GM21619 (cell line): ENCODE results near the gene KCTD11.

Source experiments
- ATAC-seq: cut with Tn5 transposase; IDR thresholded peaks from one replicate; pipeline ENCODE4 v1.9.1; 2021; ENCODE audit not compliant: unreplicated experiment

The KCTD11 gene

GRCh38 chr17:7370853-7371252 is 18.9 kb downstream of the KCTD11 start:
- no peak for ATAC-seq

- ATAC-seq, result no peak
These were observed 22.4 kb downstream of the KCTD11 start for GRCh38 chr17:7374353-7374752.

- no peak for ATAC-seq
These were observed 27.2 kb downstream of the KCTD11 start for GRCh38 chr17:7379134-7379533.

DNA sequence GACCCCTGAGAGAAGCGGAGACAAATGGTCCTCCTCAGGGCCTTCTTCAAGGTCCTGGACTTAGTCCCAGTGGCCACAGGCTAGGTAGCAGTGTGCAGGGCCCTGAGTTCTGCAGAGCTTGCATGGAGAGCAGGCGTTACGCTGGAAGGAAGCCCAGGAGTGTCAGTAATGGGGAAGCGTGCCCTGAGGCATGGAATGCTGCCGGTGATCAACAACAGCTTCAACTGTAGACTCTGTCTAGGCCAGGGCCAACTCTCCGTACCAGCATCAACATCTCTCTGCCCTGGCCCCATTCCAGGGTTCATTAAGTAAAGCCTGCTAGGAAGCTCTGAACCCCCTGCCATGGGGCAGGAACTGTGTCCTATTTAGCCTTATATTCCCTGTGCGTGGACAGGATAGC is 28.4 kb downstream of the KCTD11 start:
- ATAC-seq, result no peak

- no peak for ATAC-seq
These were observed 29.1 kb downstream of the KCTD11 start, which contains the start of gene TNK1 for GRCh38 chr17:7380855-7381683. Gene TNK1, plus strand, starts transcription at chr17:7381089. Its CDS starts 1,838 bp downstream, at chr17:7382927.

DNA sequence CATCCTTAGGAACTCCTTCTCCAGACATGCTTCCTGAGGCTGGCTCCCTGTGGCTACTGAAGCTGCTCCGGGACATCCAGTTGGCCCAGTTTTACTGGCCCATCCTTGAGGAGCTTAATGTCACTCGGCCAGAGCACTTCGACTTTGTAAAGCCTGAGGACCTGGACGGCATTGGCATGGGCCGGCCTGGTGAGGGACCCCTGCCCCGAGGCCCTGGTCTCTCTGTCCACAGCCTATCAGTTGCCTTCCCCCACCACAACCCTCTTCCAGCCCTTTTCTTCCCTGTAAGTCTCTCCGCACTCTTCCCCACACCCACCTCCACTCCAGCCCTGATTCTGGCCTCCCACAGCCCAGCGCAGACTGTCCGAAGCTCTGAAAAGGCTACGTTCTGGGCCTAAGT is 30.9 kb downstream of the KCTD11 start:
- ATAC-seq, result no peak

DNA sequence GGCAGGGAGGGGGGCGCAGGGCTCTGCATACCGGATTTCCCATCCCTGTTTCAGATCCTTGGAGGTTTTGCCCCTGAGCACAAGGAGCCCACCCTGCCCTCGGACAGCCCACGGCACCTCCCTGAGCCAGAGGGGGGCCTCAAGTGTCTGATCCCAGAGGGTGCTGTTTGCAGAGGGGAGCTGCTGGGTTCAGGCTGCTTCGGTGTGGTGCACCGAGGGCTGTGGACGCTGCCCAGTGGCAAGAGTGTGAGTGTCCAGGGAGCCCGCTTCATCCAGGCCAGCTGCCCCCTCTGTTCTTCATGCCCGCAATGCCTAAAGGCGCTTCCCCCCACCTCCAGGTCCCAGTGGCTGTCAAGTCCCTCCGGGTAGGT is 31.4 kb downstream of the KCTD11 start:
- ATAC-seq, result no peak

- no peak for ATAC-seq
These were observed 32.0 kb downstream of the KCTD11 start for GRCh38 chr17:7383742-7384488.

DNA sequence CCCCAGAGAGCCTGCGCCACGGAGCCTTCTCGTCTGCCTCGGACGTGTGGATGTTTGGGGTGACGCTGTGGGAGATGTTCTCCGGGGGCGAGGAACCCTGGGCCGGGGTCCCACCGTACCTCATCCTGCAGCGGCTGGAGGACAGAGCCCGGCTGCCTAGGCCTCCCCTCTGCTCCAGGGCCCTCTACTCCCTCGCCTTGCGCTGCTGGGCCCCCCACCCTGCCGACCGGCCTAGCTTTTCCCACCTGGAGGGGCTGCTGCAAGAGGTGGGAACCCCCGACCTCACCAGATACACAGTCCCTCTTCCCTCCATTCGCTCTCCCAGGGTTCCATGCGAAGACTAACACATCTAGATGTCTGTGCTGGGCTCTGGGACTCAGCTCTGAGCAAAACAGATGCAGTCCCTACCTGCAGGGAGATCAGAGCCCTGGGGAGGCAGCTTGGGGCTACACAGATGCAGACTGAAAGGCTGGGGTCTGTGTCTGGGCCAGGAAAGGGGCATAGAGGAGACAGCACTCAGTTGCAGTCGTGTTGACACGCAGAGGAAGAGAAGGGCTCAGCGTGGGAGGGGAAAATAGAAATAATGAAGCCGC is 32.6 kb downstream of the KCTD11 start:
- no peak for ATAC-seq

- no peak for ATAC-seq
These were observed 36.9 kb downstream of the KCTD11 start for GRCh38 chr17:7388856-7389255.

GRCh38 chr17:7389924-7390910 is 38.3 kb downstream of the KCTD11 start:
- ATAC-seq, result no peak

DNA sequence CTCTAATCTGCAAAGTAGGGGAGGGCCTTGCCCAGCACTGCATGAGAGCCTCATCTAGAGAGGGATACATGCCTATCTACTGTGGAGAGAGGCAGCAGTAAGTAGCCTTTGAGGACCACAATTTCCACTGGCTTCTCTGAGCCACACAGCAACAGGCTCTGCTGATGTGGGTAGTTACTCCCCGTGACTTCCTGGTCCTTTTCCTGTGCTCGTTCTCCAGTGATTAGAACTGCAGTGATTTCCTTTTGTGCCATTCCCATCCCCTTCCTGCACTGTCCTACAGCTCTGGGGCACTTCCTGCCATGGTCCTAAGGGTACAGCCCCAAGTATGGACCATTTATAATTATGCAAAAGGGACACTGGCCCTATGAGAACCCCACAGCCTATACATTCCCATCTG is 39.3 kb downstream of the KCTD11 start:
- ATAC-seq, result no peak

DNA sequence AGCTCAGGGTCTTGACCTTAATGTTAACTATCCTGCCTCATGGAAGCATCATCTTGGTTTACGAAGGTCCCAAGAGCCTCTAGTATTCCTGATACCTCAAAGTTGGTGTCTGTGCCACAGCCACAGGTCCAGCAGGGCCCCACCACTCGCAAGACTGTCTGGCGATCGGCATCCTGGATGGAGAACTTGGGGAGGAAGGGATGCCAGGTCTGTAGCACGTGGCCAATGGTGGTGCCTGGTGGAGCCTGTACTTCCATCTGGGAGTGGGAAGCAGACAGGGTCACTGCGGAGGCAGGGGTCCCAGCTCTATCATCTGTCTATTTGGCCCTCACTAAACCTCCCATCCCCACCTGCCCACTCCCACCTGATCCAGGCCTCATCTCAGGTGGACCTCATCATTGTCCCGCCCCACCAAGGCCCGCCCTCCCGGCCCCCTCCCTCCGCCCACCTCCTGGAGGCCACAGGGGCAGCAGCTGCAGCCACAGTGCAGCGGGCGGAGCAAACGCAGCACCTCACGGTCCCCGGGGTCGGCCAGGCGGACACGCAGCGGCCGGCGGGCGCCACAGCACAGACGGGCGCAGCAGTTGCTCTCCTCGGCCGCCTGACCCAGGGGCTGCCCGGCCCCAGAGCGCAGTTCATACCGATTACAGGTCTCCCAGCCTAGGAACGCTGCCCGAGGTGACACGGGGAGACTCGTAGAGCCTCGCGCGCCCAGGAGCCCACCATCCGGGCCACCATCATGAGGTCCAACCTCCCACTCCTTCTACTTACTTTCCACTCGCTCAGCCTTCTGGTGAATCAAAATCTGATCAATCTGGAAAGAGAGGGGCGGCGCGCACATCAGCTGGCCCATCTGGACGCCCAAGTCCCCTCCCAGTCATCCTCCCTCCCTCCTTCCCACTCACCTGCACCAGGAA is 41.0 kb downstream of the KCTD11 start:
- no peak for ATAC-seq

GRCh38 chr17:7393613-7394451 is 41.9 kb downstream of the KCTD11 start:
- ATAC-seq, result peak; percentile 35

GRCh38 chr17:7394452-7395191 is 42.7 kb downstream of the KCTD11 start, which contains the start of gene PLSCR3:
Gene PLSCR3, minus strand, starts transcription at chr17:7394525. Its CDS starts 415 bp downstream, at chr17:7394110.
- ATAC-seq, result peak; percentile 75

GRCh38 chr17:7396147-7396546 is 44.2 kb downstream of the KCTD11 start:
- no peak for ATAC-seq

DNA sequence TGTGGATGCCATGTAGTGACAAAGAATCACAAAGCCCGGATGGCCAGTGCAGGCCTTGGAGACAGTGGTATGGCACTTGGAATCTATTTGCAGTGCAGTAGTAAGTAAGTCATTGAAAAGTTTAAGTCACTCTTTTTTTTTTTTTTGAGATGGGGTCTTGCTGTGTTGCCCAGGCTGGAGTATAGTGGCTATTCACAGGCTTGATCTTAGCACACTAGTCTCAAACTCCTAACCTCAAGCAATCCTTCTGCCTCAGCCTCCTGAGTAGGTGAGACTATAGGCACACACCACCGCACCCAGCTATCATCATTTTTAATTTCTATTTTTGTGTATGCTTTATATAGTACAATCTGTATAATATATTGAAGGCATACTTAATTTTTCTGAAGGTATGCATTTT is 46.6 kb downstream of the KCTD11 start:
- ATAC-seq, result no peak
